ENCODE measurements around the gene MCFD2. TPM values are rescaled to one million over a fixed set of nuclear protein-coding genes. Genes with fewer than 3 reads are reported as not detected.
"Not testable (repeated sequence)": the region's sequence is repeated elsewhere in the genome, so short reads cannot be mapped to it uniquely, and the experiment has no call there.

The MCFD2 gene
- total and polyA plus RNA-seq, 4 donors, result 50.1 to 165 (median 87.5) TPM

DNA sequence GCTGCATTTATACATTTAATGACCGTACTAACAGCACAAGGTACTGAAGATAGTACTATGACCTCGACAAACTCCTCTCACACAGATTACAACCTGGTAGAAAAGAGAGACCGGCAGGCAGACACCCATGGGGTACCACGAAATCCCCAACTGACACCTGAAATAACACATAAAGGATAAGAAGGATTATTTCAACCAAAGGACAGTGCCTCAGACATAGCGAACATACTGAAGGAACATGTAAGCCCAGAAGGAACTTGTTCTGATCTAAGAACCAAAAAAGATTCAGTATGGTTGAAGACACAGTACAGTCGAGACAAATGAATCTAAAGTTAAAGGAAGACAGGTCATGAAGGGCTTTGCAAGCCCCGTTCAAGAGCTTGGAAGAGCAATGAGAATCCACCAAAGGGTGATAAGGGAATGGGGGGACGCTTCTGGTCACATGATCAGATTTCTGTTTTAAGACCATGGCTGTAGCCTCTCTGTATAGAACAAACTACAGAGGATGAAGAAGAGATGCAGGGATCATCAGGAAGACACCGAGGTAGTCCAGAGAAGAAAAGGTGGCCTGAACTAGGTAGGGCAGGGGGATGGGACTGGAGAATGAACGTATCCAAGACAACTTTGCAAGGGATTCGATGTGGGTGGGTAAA lies 902 bp downstream of the MCFD2 start:
- DNase-seq (no peak), ATAC-seq (ENCODE audit: low FRiP score) (no peak)
- intact Hi-C loops (cut with DNase I), result loop anchor here (2.0 to 5.0 kb wide), 3 partner anchors 53 to 408 kb away; no protein-coding TSS in a partner anchor
- Histone ChIP-seq H3K27me3 (ENCODE audit: control insufficient read depth in 1 of 2, insufficient read depth in 2 of 2, low read length in 1 of 2) (no peaks in the 10 kb centered on the region), H3K4me3 (ENCODE audit: low read length in 2 of 2) (peak overlapping the region; percentile 71 to 78), H3K36me3 (ENCODE audit: control insufficient read depth in 1 of 2, insufficient read depth in 2 of 2, low read length in 1 of 2) (peaks cover 0 to 1% of the 10 kb centered on the region in 2 donors), H3K4me1 (ENCODE audit: control insufficient read depth in 1 of 2, insufficient read depth in 2 of 2, low read length in 2 of 2) (peaks cover 0 to 8% of the 10 kb centered on the region in 2 donors), H3K9me3 (ENCODE audit: control insufficient read depth, low read length) (no peaks in the 10 kb centered on the region), H3K27ac (ENCODE audit: low read depth in 1 of 2, low read length in 2 of 2) (peak overlapping the region in 1 of 2 donors; percentile 97)
- WGBS, 2 donors, result 27 to 32% methylated on average over 11 of the region's 11 CpGs

- intact Hi-C loops (cut with DNase I), result loop anchor here in 1 of 2 donors (2.0 kb wide), 1 partner anchor 71 kb away; no protein-coding TSS in a partner anchor
Measured at GRCh38 chr2:46913471-46914381, 1.9 kb downstream of the MCFD2 start.

GRCh38 chr2:46909771-46910419 lies 5.7 kb downstream of the MCFD2 start:
- no peak for ATAC-seq (ENCODE audit: low FRiP score)
- no peak for DNase-seq
- H3K27ac ChIP-seq (ENCODE audit: low read depth in 1 of 2, low read length in 2 of 2), result no peak overlapping the region
- H3K36me3 ChIP-seq (ENCODE audit: control insufficient read depth in 1 of 2, insufficient read depth in 2 of 2, low read length in 1 of 2), result peaks cover 5 to 14% of the 10 kb centered on the region in 2 donors
- H3K4me3 ChIP-seq (ENCODE audit: low read length in 2 of 2), result no peak overlapping the region
- peaks cover 0 to 4% of the 10 kb centered on the region in 2 donors for H3K4me1 ChIP-seq (ENCODE audit: control insufficient read depth in 1 of 2, insufficient read depth in 2 of 2, low read length in 2 of 2)
- H3K27me3 ChIP-seq (ENCODE audit: control insufficient read depth in 1 of 2, insufficient read depth in 2 of 2, low read length in 1 of 2), result no peaks in the 10 kb centered on the region
- no peaks in the 10 kb centered on the region for H3K9me3 ChIP-seq (ENCODE audit: control insufficient read depth, low read length)
- WGBS, 2 donors, result 94 to 95% methylated on average over 6 of the region's 6 CpGs
- intact Hi-C loops (cut with DNase I), result no loop called here

More at GRCh38 chr2:46913471-46914381, 1.9 kb downstream of the MCFD2 start:
- Histone ChIP-seq H3K27ac (ENCODE audit: low read depth in 1 of 2, low read length in 2 of 2) (peak overlapping the region in 1 of 2 donors; percentile 37), H3K4me1 (ENCODE audit: control insufficient read depth in 1 of 2, insufficient read depth in 2 of 2, low read length in 2 of 2) (peaks cover 0 to 7% of the 10 kb centered on the region in 2 donors), H3K36me3 (ENCODE audit: control insufficient read depth in 1 of 2, insufficient read depth in 2 of 2, low read length in 1 of 2) (peaks cover 0 to 5% of the 10 kb centered on the region in 2 donors), H3K27me3 (ENCODE audit: control insufficient read depth in 1 of 2, insufficient read depth in 2 of 2, low read length in 1 of 2) (no peaks in the 10 kb centered on the region), H3K9me3 (ENCODE audit: control insufficient read depth, low read length) (no peaks in the 10 kb centered on the region), H3K4me3 (ENCODE audit: low read length in 2 of 2) (peak overlapping the region in 1 of 2 donors; percentile 71)
- DNase-seq (no peak), ATAC-seq (ENCODE audit: low FRiP score) (no peak)
- 78 to 83% methylated on average over 8 of the region's 8 CpGs for WGBS, 2 donors

- 61 to 66% methylated on average over 4 of the region's 4 CpGs for WGBS, 2 donors
- ATAC-seq (ENCODE audit: low FRiP score) (no peak), DNase-seq (no peak)
- no peak overlapping the region for H3K27ac ChIP-seq (ENCODE audit: low read depth in 1 of 2, low read length in 2 of 2)
- H3K4me1 ChIP-seq (ENCODE audit: control insufficient read depth in 1 of 2, insufficient read depth in 2 of 2, low read length in 2 of 2), result peaks cover 0 to 4% of the 10 kb centered on the region in 2 donors
- no peaks in the 10 kb centered on the region for H3K9me3 ChIP-seq (ENCODE audit: control insufficient read depth, low read length)
- H3K27me3 ChIP-seq (ENCODE audit: control insufficient read depth in 1 of 2, insufficient read depth in 2 of 2, low read length in 1 of 2), result no peaks in the 10 kb centered on the region
- H3K36me3 ChIP-seq (ENCODE audit: control insufficient read depth in 1 of 2, insufficient read depth in 2 of 2, low read length in 1 of 2), result peaks cover 5 to 14% of the 10 kb centered on the region in 2 donors
- intact Hi-C loops (cut with DNase I), result no loop called here
- no peak overlapping the region for H3K4me3 ChIP-seq (ENCODE audit: low read length in 2 of 2)
Measured at GRCh38 chr2:46909150-46909549, 6.5 kb downstream of the MCFD2 start.

DNA sequence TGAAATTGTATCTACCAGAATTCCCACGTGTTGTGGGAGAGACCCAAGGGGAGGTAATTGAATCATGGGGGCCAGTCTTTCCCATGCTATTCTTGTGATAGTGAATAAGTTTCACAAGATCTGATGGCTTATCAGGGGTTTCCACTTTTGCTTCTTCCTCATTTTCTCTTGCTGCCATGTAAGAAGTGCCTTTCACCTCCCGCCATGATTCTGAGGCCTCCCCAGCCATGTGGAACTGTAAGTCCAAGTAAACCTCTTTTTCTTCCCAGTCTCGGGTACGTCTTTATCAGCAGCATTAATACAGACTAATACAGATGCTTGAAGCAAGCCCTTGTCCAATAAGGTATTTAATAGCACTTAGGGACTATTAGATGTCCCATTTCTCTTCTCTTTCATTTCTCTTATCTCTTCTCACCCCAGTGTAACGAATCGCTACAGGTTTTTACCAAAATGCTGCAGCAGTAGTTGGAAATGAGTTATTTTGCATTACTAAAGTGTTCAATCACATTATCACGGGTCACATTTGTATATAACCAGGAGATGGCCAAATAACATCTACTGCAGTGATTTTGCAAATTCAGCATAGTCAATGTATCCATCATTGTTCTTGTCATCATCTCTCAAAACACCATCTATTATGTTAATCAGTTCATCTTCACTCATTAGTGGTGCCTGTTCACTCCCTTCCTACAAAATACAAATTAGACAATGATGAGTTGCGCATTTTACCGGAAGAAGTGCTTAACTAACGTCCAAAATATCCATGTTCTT lies 10.5 kb downstream of the MCFD2 start:
- H3K4me1 ChIP-seq (ENCODE audit: control insufficient read depth in 1 of 2, insufficient read depth in 2 of 2, low read length in 2 of 2); DNase-seq; H3K4me3 ChIP-seq (ENCODE audit: low read length in 2 of 2); ATAC-seq (ENCODE audit: low FRiP score); H3K27ac ChIP-seq (ENCODE audit: low read depth in 1 of 2, low read length in 2 of 2); intact Hi-C loops (cut with DNase I); H3K27me3 ChIP-seq (ENCODE audit: control insufficient read depth in 1 of 2, insufficient read depth in 2 of 2, low read length in 1 of 2); H3K9me3 ChIP-seq (ENCODE audit: control insufficient read depth, low read length): not testable (repeated sequence)
- WGBS, 2 donors, result 91 to 93% methylated on average over 10 of the region's 10 CpGs
- H3K36me3 ChIP-seq (ENCODE audit: control insufficient read depth in 1 of 2, insufficient read depth in 2 of 2, low read length in 1 of 2), result peaks cover 5 to 14% of the 10 kb centered on the region in 2 donors

- H3K27ac ChIP-seq (ENCODE audit: low read depth in 1 of 2, low read length in 2 of 2); H3K36me3 ChIP-seq (ENCODE audit: control insufficient read depth in 1 of 2, insufficient read depth in 2 of 2, low read length in 1 of 2); H3K9me3 ChIP-seq (ENCODE audit: control insufficient read depth, low read length); H3K27me3 ChIP-seq (ENCODE audit: control insufficient read depth in 1 of 2, insufficient read depth in 2 of 2, low read length in 1 of 2); intact Hi-C loops (cut with DNase I); DNase-seq; ATAC-seq (ENCODE audit: low FRiP score); H3K4me1 ChIP-seq (ENCODE audit: control insufficient read depth in 1 of 2, insufficient read depth in 2 of 2, low read length in 2 of 2); H3K4me3 ChIP-seq (ENCODE audit: low read length in 2 of 2): not testable (repeated sequence)
- WGBS, 2 donors, result 72 to 75% methylated on average over 6 of the region's 6 CpGs
Measured at GRCh38 chr2:46902980-46903379, 12.6 kb downstream of the MCFD2 start.

DNA sequence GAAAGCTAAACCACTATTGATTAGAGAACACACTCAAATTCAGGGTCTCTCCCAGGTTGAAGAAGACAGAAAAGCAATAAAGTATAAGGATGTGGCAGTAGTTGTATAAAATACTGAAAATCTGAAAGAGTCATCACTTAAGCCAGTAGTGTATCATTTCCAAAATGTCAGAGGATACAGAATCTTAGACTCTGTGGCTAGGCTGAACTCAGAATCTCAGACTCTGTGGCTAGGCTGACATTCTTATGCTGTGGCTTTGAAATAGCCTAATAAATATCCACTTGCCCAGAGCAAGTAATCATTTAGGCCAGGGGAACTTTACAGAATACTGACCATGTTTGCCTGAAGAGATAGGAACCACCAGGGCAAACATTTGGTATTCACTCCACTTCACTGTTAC lies 13.1 kb downstream of the MCFD2 start:
- DNase-seq, result no peak
- Histone ChIP-seq H3K4me1 (ENCODE audit: control insufficient read depth in 1 of 2, insufficient read depth in 2 of 2, low read length in 2 of 2) (no peaks in the 10 kb centered on the region), H3K36me3 (ENCODE audit: control insufficient read depth in 1 of 2, insufficient read depth in 2 of 2, low read length in 1 of 2) (peaks cover 4 to 5% of the 10 kb centered on the region in 2 donors), H3K4me3 (ENCODE audit: low read length in 2 of 2) (no peak overlapping the region), H3K9me3 (ENCODE audit: control insufficient read depth, low read length) (no peaks in the 10 kb centered on the region), H3K27ac (ENCODE audit: low read depth in 1 of 2, low read length in 2 of 2) (no peak overlapping the region), H3K27me3 (ENCODE audit: control insufficient read depth in 1 of 2, insufficient read depth in 2 of 2, low read length in 1 of 2) (no peaks in the 10 kb centered on the region)
- intact Hi-C loops (cut with DNase I), result no loop called here
- no peak for ATAC-seq (ENCODE audit: low FRiP score)

GRCh38 chr2:46901611-46902010 lies 14.0 kb downstream of the MCFD2 start:
- DNase-seq, result no peak
- H3K36me3 ChIP-seq (ENCODE audit: control insufficient read depth in 1 of 2, insufficient read depth in 2 of 2, low read length in 1 of 2), result peaks cover 0 to under 1% of the 10 kb centered on the region in 2 donors
- intact Hi-C loops (cut with DNase I), result no loop called here
- 67 to 81% methylated on average over 2 of the region's 2 CpGs for WGBS, 2 donors
- H3K27ac ChIP-seq (ENCODE audit: low read depth in 1 of 2, low read length in 2 of 2), result no peak overlapping the region
- H3K4me1 ChIP-seq (ENCODE audit: control insufficient read depth in 1 of 2, insufficient read depth in 2 of 2, low read length in 2 of 2), result no peaks in the 10 kb centered on the region
- H3K4me3 ChIP-seq (ENCODE audit: low read length in 2 of 2), result no peak overlapping the region
- no peaks in the 10 kb centered on the region for H3K27me3 ChIP-seq (ENCODE audit: control insufficient read depth in 1 of 2, insufficient read depth in 2 of 2, low read length in 1 of 2)
- no peak for ATAC-seq (ENCODE audit: low FRiP score)
- H3K9me3 ChIP-seq (ENCODE audit: control insufficient read depth, low read length), result no peaks in the 10 kb centered on the region

Data from aorta (tissue), 5 donors.